Panc1 (cell line): ENCODE results near the gene MPP3. TPM values are rescaled to one million over a fixed set of nuclear protein-coding genes. Genes with fewer than 3 reads are reported as not detected.
A peak's percentile ranks its signal among the peaks of the same experiment; 100 is the strongest.

ENCODE experiments used
- ATAC-seq: fragments of 200-7000 bp; cut with Tn5 transposase; 2 replicates; pipeline ENCODE4 v1.9.1; 2020; ENCODE audit warnings: mild to moderate bottlenecking, moderate library complexity
- Bru-seq: library from RNA; stranded (reverse); fragments of 400-500 nt; gene quantifications from one replicate; lab custom pipeline; 2021; lab: Mats Ljungman, UMichigan
- BruChase-seq, 2 experiments: library from RNA; stranded (reverse); fragments of 400-500 nt; gene quantifications; one replicate each; lab custom pipeline; 2021; lab: Mats Ljungman, UMichigan
- BruUV-seq: library from RNA; stranded (reverse); fragments of 400-500 nt; replicated peaks from 2 replicates; lab custom pipeline; 2021; lab: Mats Ljungman, UMichigan
- CTCF ChIA-PET: fragments of 300-600 bp; sonication (Branson Sonifier 250); formaldehyde crosslinking; loops from one replicate; lab custom pipeline; 2022; ENCODE audit warnings: antibody characterized with exemption; lab: Charles Lee
- POLR2A ChIA-PET: fragments of 300-600 bp; sonication (Branson Sonifier 250); formaldehyde crosslinking; loops from one replicate; lab custom pipeline; 2022; ENCODE audit warnings: antibody characterized with exemption; lab: Charles Lee
- DNase-seq: peaks from one replicate; pipeline ENCODE4 v3.0.0-alpha.2; 2010; ENCODE audit warnings: low read depth, low spot score
- H3K27ac ChIP-seq: 2 replicates; pipeline ENCODE4 v1.5.1; 2011; ENCODE audit warnings: mild to moderate bottlenecking, low read length, inconsistent platforms
- H3K27me3 ChIP-seq: fragments of 200-500 bp; sonication (Bioruptor generic); 2 replicates; pipeline ENCODE4 v1.6.0; 2014; ENCODE audit warnings: low read length, inconsistent platforms; ENCODE audit not compliant: control insufficient read depth, insufficient read depth
- H3K36me3 ChIP-seq: fragments of 200-500 bp; sonication (Bioruptor generic); 2 replicates; pipeline ENCODE4 v1.5.1; 2014; ENCODE audit warnings: inconsistent platforms, mild to moderate bottlenecking, low read length, moderate library complexity; ENCODE audit not compliant: control insufficient read depth, insufficient read depth
- H3K4me1 ChIP-seq: 2 replicates; pipeline ENCODE4 v1.5.1; 2011; ENCODE audit warnings: inconsistent platforms, mild to moderate bottlenecking, low read length, moderate library complexity; ENCODE audit not compliant: control insufficient read depth, insufficient read depth
- H3K4me3 ChIP-seq, 2 experiments: 2 replicates each; pipeline ENCODE4 v1.5.1; 2011 to 2012; ENCODE audit warnings: low read depth in 2 of 2, low read length in 2 of 2, mild to moderate bottlenecking in 2 of 2, inconsistent platforms in 1 of 2, moderate library complexity in 1 of 2
- H3K9me3 ChIP-seq: fragments of 200-500 bp; sonication (Bioruptor generic); 2 replicates; pipeline ENCODE4 v1.5.1; 2014; ENCODE audit warnings: low read depth, mild to moderate bottlenecking, inconsistent platforms, low read length, moderate library complexity; ENCODE audit not compliant: control insufficient read depth, insufficient read depth
- POLR2AphosphoS5 ChIP-seq: IDR thresholded peaks from 2 replicates; pipeline ENCODE4 v1.6.1; 2012; ENCODE audit warnings: mild to moderate bottlenecking, low read depth, low read length, moderate library complexity
- SIN3A ChIP-seq: IDR thresholded peaks from 2 replicates; pipeline ENCODE4 v1.6.1; 2012; ENCODE audit warnings: low read depth, mild to moderate bottlenecking, low read length, moderate library complexity, borderline replicate concordance; ENCODE audit not compliant: insufficient read depth
- TCF7L2 ChIP-seq: IDR thresholded peaks from 2 replicates; pipeline ENCODE4 v1.6.1; 2011; ENCODE audit warnings: mild to moderate bottlenecking, low read depth, low read length, inconsistent platforms
- in situ Hi-C: cut with HindIII; loops from 2 replicates; pipeline ENCODE4 v1.10.0; 2016; ENCODE audit warnings: low sequenced_read_pairs, low pct_unique_long_range_greater_than_20kb
- intact Hi-C: fragments of 100-400 bp; cut with micrococcal nuclease; formaldehyde crosslinking; loops from one replicate; pipeline ENCODE4 v1.10.0; 2022; ENCODE audit not compliant: unreplicated experiment
- long read RNA-seq: library from polyadenylated mRNA; unstranded; transcript quantifications from one replicate; pipeline ENCODE4 v2.0.0, GENCODE V29; 2021; ENCODE audit not compliant: unreplicated experiment
- polyA plus RNA-seq: library from polyadenylated mRNA; unstranded; fragments of >200 nt; gene quantifications from one replicate; pipeline ENCODE4 v1.2.1, GENCODE V29; 2012; ENCODE audit warnings: missing spikeins; ENCODE audit not compliant: insufficient read length
- total RNA-seq: library from RNA; stranded (reverse); gene quantifications from one replicate; pipeline ENCODE4 v1.2.1, GENCODE V29; 2021; ENCODE audit not compliant: unreplicated experiment
- TF ChIP-seq, protein P1 (sequence below): fragments of 450-650 bp; IDR thresholded peaks from 2 replicates; pipeline ENCODE4 v1.5.1; 2017; ENCODE audit warnings: mild to moderate bottlenecking
- TF ChIP-seq, protein P2 (sequence below), 2 experiments: IDR thresholded peaks; 2 replicates each; pipeline ENCODE4 v1.6.1; 2011 to 2012; ENCODE audit warnings: low read depth in 2 of 2, control low read depth in 1 of 2, low read length in 1 of 2, mild to moderate bottlenecking in 1 of 2, moderate library complexity in 1 of 2; ENCODE audit not compliant: insufficient read depth in 1 of 2

MPP3 gene, protein sequence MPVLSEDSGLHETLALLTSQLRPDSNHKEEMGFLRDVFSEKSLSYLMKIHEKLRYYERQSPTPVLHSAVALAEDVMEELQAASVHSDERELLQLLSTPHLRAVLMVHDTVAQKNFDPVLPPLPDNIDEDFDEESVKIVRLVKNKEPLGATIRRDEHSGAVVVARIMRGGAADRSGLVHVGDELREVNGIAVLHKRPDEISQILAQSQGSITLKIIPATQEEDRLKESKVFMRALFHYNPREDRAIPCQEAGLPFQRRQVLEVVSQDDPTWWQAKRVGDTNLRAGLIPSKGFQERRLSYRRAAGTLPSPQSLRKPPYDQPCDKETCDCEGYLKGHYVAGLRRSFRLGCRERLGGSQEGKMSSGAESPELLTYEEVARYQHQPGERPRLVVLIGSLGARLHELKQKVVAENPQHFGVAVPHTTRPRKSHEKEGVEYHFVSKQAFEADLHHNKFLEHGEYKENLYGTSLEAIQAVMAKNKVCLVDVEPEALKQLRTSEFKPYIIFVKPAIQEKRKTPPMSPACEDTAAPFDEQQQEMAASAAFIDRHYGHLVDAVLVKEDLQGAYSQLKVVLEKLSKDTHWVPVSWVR
- total RNA-seq, result 7.1 TPM
- 3.9 TPM for polyA plus RNA-seq
- Bru-seq, nascent RNA, result percentile 57 among the genes with signal in this experiment
- BruChase-seq, experiment 1, labeled RNA remaining after a 2-hour chase, result percentile 64 among the genes with signal in this experiment
- BruChase-seq, experiment 2, labeled RNA remaining after a 6-hour chase, result percentile 58 among the genes with signal in this experiment
- long read RNA-seq, partial matches to known transcripts, result 4 of 10 reads
- long read RNA-seq, other reads (novel, unspliced or antisense), result 6 of 10 reads

DNA sequence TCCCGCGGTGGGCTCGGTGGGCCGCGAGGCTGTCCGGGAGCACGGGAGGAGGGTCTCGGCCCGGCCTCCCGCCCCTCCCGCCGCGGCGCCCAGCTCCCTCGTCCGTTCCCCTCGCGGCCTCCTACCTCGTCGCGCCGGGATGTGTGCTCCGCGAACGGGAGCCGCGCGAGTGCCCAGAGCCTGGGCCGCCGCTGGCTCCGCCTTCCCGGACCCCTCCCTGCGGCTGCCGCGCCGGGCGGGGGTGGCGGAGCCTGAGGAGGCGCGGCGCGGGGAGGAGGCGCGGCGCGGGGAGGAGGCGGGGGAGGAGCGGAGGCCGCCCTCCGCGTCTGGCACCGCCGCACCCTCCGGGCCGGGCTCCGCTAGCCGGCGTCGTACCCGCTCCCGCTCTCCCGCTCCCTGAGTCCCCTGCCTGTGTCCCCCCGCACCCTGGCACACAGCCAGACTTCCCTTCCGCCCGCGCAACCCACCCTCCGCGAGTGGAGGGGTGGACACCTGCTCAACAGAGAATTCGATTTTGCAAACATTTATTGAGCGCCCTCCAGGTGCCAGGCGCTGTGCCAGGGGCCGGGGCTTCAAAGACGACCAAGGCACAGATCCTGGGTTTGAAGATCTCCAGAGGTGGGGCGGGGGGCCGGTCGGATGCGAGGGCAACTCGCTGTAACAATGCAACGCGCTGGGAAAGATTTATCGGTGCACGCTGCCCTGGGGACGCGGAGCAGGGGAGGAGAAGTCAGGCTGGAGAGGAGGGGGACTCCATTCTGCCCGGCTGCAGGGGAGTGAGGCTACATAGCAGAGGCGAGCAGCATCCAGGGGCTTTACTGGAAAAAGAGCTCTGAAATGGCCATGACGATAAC lies at the start of gene MPP3:
TSS of gene MPP3 (minus strand) at position 171 of the 854 bp plus-strand sequence. CDS start 1,240 bp downstream, outside the sequence.
- ChIA-PET CTCF (no interaction called here), POLR2A (no interaction called here)
- BruUV-seq, result no TSS peak
- in situ Hi-C loops, result no loop called here
- H3K4me1 ChIP-seq, result no peaks in the 10 kb centered on the region; the same call in 1 of the 2 replicates
- peak within 1 kb of the TSS; percentile 49 to 61 for H3K4me3 ChIP-seq
- intact Hi-C loops, result no loop called here
- H3K36me3 ChIP-seq, result no peaks in the 10 kb centered on the region
- ATAC-seq, result peak; percentile 95
- no peaks in the 10 kb centered on the region for H3K27me3 ChIP-seq
- TF ChIP-seq, protein P1, sequence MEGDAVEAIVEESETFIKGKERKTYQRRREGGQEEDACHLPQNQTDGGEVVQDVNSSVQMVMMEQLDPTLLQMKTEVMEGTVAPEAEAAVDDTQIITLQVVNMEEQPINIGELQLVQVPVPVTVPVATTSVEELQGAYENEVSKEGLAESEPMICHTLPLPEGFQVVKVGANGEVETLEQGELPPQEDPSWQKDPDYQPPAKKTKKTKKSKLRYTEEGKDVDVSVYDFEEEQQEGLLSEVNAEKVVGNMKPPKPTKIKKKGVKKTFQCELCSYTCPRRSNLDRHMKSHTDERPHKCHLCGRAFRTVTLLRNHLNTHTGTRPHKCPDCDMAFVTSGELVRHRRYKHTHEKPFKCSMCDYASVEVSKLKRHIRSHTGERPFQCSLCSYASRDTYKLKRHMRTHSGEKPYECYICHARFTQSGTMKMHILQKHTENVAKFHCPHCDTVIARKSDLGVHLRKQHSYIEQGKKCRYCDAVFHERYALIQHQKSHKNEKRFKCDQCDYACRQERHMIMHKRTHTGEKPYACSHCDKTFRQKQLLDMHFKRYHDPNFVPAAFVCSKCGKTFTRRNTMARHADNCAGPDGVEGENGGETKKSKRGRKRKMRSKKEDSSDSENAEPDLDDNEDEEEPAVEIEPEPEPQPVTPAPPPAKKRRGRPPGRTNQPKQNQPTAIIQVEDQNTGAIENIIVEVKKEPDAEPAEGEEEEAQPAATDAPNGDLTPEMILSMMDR, result no peak
- TF ChIP-seq, protein P2, sequence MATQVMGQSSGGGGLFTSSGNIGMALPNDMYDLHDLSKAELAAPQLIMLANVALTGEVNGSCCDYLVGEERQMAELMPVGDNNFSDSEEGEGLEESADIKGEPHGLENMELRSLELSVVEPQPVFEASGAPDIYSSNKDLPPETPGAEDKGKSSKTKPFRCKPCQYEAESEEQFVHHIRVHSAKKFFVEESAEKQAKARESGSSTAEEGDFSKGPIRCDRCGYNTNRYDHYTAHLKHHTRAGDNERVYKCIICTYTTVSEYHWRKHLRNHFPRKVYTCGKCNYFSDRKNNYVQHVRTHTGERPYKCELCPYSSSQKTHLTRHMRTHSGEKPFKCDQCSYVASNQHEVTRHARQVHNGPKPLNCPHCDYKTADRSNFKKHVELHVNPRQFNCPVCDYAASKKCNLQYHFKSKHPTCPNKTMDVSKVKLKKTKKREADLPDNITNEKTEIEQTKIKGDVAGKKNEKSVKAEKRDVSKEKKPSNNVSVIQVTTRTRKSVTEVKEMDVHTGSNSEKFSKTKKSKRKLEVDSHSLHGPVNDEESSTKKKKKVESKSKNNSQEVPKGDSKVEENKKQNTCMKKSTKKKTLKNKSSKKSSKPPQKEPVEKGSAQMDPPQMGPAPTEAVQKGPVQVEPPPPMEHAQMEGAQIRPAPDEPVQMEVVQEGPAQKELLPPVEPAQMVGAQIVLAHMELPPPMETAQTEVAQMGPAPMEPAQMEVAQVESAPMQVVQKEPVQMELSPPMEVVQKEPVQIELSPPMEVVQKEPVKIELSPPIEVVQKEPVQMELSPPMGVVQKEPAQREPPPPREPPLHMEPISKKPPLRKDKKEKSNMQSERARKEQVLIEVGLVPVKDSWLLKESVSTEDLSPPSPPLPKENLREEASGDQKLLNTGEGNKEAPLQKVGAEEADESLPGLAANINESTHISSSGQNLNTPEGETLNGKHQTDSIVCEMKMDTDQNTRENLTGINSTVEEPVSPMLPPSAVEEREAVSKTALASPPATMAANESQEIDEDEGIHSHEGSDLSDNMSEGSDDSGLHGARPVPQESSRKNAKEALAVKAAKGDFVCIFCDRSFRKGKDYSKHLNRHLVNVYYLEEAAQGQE (IDR thresholded peaks at IDR 0.05; ENCODE audit: insufficient read depth in 1 of 2, low read depth in 2 of 2, low read length in 1 of 2), result no peak
- peak; percentile 49; the same call in 1 of the 2 replicates for TF ChIP-seq SIN3A
- TF ChIP-seq TCF7L2, result no peak
- no peaks in the 10 kb centered on the region for H3K9me3 ChIP-seq
- H3K27ac ChIP-seq, result no peak within 1 kb of the TSS
- DNase-seq, result no peak

DNA sequence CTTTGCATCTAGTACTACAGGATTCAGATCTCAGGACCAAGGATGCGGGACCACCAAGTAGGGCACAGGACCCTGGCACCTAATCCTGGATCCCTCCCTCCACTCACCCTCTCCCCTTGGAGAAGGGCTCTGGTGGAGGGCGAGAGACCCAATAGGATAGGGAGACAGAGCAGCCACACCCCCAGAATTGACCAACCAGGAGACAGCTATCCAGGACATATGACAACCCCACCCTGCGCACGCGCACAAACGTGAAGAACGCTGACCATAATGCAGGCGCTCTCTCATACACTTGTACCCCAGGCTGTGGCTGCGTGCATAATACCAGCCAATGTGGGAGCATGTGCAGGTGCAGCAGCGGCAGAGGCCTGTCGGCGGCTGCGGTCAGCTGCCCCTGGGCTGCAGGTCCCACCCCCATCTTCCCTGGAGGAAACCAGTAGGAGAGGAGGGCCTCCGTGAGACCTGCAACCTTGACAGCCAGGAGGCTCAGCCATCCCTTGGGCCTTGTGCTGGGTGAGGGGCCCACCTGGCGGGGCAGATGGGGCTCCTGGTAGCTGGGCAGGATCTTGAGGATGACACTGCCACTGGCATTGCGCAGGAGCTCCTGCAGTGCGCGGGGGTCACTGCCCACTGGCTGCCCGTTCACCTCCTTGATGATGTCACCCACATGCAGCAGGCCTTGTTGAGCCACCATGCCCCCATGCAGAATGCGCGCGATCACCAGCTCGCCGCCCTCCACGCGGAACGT lies 49.0 kb upstream of the MPP3 start:
- Histone ChIP-seq H3K27me3 (no peaks in the 10 kb centered on the region), H3K36me3 (no peaks in the 10 kb centered on the region), H3K27ac (no peak overlapping the region), H3K4me1 (no peaks in the 10 kb centered on the region), H3K4me3 (no peak overlapping the region), H3K9me3 (no peaks in the 10 kb centered on the region)
- BruUV-seq, result no TSS peak
- intact Hi-C loops (no loop called here), in situ Hi-C loops (no loop called here)
- TF ChIP-seq, protein P1, result no peak
- no peak for TF ChIP-seq TCF7L2
- TF ChIP-seq, protein P2 (IDR thresholded peaks at IDR 0.05; ENCODE audit: insufficient read depth in 1 of 2, low read depth in 2 of 2, low read length in 1 of 2), result no peak
- no peak for TF ChIP-seq SIN3A
- TF ChIP-seq POLR2AphosphoS5, result no peak
- no peak for ATAC-seq
- ChIA-PET POLR2A (no interaction called here), CTCF (no interaction called here)
- no peak for DNase-seq
